EL (cell line): ENCODE results near the gene ZNF609.

Experiments used
- DNase-seq: peaks from one replicate; pipeline ENCODE4 v3.0.0-alpha.2; 2016

ZNF609 gene

GRCh38 chr15:64678126-64678819, 217.9 kb downstream of the ZNF609 start:
- peak; percentile 37 for DNase-seq

GRCh38 chr15:64680097-64680496, 219.7 kb downstream of the ZNF609 start:
- no peak for DNase-seq

- peak; percentile 67 for DNase-seq
Observed at GRCh38 chr15:64681424-64682024, 221.1 kb downstream of the ZNF609 start.

- no peak for DNase-seq
Observed at GRCh38 chr15:64682255-64682654, 221.9 kb downstream of the ZNF609 start.

- no peak for DNase-seq
Observed at GRCh38 chr15:64683378-64683777, 223.0 kb downstream of the ZNF609 start.

- no peak for DNase-seq
Observed at GRCh38 chr15:64685230-64685888, 225.0 kb downstream of the ZNF609 start.

- DNase-seq = peak; percentile 53
Observed at GRCh38 chr15:64686130-64686735, 225.9 kb downstream of the ZNF609 start.

- no peak for DNase-seq
Observed at GRCh38 chr15:64687172-64687571, 226.8 kb downstream of the ZNF609 start.

GRCh38 chr15:64687688-64688087, 227.3 kb downstream of the ZNF609 start:
- DNase-seq = no peak

GRCh38 chr15:64688770-64689169, 228.4 kb downstream of the ZNF609 start:
- no peak for DNase-seq

- DNase-seq = no peak
Observed at GRCh38 chr15:64690008-64690407, 229.6 kb downstream of the ZNF609 start.

GRCh38 chr15:64690578-64691296, 230.4 kb downstream of the ZNF609 start:
- no peak for DNase-seq

- no peak for DNase-seq
Observed at GRCh38 chr15:64691896-64692565, 231.7 kb downstream of the ZNF609 start.

- peak; percentile 81 for DNase-seq
Observed at GRCh38 chr15:64693134-64693533, 232.8 kb downstream of the ZNF609 start.

- no peak for DNase-seq
Observed at GRCh38 chr15:64694816-64695215, 234.4 kb downstream of the ZNF609 start.

GRCh38 chr15:64695561-64695992, 235.2 kb downstream of the ZNF609 start:
- no peak for DNase-seq

GRCh38 chr15:64696481-64696880, 236.1 kb downstream of the ZNF609 start:
- no peak for DNase-seq

- DNase-seq = peak; percentile 38
Observed at GRCh38 chr15:64697911-64698369, 237.6 kb downstream of the ZNF609 start.

GRCh38 chr15:64698823-64699222, 238.4 kb downstream of the ZNF609 start:
- no peak for DNase-seq

GRCh38 chr15:64699751-64700388, 239.5 kb downstream of the ZNF609 start:
- DNase-seq = peak; percentile 35

- no peak for DNase-seq
Observed at GRCh38 chr15:64701051-64701450, 240.7 kb downstream of the ZNF609 start.
